ENCODE measurements around the gene TXLNB.

Gene TXLNB

GRCh38 chr6:139325686-139326085, 33.9 kb upstream of the TXLNB start:
- H3K27me3 ChIP-seq (ENCODE audit: insufficient read depth, low read length), result no peaks in the 10 kb centered on the region
- H3F3A ChIP-seq (ENCODE audit: insufficient read depth, low read length), result peaks cover 12% of the 10 kb centered on the region; the same call in 1 of the 2 replicates
- peak overlapping the region; percentile 34; the same call in 1 of the 2 replicates for H3K4me2 ChIP-seq (ENCODE audit: low read length)
- no peaks in the 10 kb centered on the region for H3K9me2 ChIP-seq (ENCODE audit: low read depth, low read length)
- no peak overlapping the region for H2AFZ ChIP-seq (ENCODE audit: low read length)
- no peak overlapping the region for H3K4me3 ChIP-seq (ENCODE audit: low read depth, low read length, poor library complexity, severe bottlenecking)
- H3K27ac ChIP-seq (ENCODE audit: low read depth, low read length, poor library complexity, severe bottlenecking), result peak overlapping the region; percentile 99
- H3K4me1 ChIP-seq (ENCODE audit: insufficient read depth, low read length, severe bottlenecking), result peaks cover 76% of the 10 kb centered on the region
- no peaks in the 10 kb centered on the region for H3K79me2 ChIP-seq (ENCODE audit: insufficient read depth, low read length)
- no peaks in the 10 kb centered on the region for H3K36me3 ChIP-seq (ENCODE audit: insufficient read depth, low read length)
- H3K9me3 ChIP-seq (ENCODE audit: low read length), result no peaks in the 10 kb centered on the region; the same call in 1 of the 2 replicates
- no peak for TF ChIP-seq EZH2 (IDR thresholded peaks at IDR 0.05; ENCODE audit: borderline replicate concordance, low read length)
- TF ChIP-seq, protein P1, sequence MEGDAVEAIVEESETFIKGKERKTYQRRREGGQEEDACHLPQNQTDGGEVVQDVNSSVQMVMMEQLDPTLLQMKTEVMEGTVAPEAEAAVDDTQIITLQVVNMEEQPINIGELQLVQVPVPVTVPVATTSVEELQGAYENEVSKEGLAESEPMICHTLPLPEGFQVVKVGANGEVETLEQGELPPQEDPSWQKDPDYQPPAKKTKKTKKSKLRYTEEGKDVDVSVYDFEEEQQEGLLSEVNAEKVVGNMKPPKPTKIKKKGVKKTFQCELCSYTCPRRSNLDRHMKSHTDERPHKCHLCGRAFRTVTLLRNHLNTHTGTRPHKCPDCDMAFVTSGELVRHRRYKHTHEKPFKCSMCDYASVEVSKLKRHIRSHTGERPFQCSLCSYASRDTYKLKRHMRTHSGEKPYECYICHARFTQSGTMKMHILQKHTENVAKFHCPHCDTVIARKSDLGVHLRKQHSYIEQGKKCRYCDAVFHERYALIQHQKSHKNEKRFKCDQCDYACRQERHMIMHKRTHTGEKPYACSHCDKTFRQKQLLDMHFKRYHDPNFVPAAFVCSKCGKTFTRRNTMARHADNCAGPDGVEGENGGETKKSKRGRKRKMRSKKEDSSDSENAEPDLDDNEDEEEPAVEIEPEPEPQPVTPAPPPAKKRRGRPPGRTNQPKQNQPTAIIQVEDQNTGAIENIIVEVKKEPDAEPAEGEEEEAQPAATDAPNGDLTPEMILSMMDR (IDR thresholded peaks at IDR 0.05; ENCODE audit: low read length), result no peak
- no peaks in the 10 kb centered on the region for H4K20me1 ChIP-seq (ENCODE audit: insufficient read depth, low read length)
- peak overlapping the region; percentile 52; the same call in 1 of the 2 replicates for H3K9ac ChIP-seq (ENCODE audit: low read length)

- no peaks in the 10 kb centered on the region; the same call in 1 of the 2 replicates for H3K9me3 ChIP-seq (ENCODE audit: low read length)
- peaks cover 12% of the 10 kb centered on the region; the same call in 1 of the 2 replicates for H3F3A ChIP-seq (ENCODE audit: insufficient read depth, low read length)
- peak overlapping the region; percentile 34; the same call in 1 of the 2 replicates for H3K4me2 ChIP-seq (ENCODE audit: low read length)
- TF ChIP-seq EZH2 (IDR thresholded peaks at IDR 0.05; ENCODE audit: borderline replicate concordance, low read length), result no peak
- TF ChIP-seq, protein P1 (IDR thresholded peaks at IDR 0.05; ENCODE audit: low read length), result no peak
- no peaks in the 10 kb centered on the region for H3K36me3 ChIP-seq (ENCODE audit: insufficient read depth, low read length)
- peak overlapping the region; percentile 99 for H3K27ac ChIP-seq (ENCODE audit: low read depth, low read length, poor library complexity, severe bottlenecking)
- no peaks in the 10 kb centered on the region for H3K9me2 ChIP-seq (ENCODE audit: low read depth, low read length)
- no peak overlapping the region for H3K4me3 ChIP-seq (ENCODE audit: low read depth, low read length, poor library complexity, severe bottlenecking)
- H2AFZ ChIP-seq (ENCODE audit: low read length), result no peak overlapping the region
- H3K9ac ChIP-seq (ENCODE audit: low read length), result peak overlapping the region; percentile 52
- H3K4me1 ChIP-seq (ENCODE audit: insufficient read depth, low read length, severe bottlenecking), result peaks cover 70% of the 10 kb centered on the region
- no peaks in the 10 kb centered on the region for H3K79me2 ChIP-seq (ENCODE audit: insufficient read depth, low read length)
- no peaks in the 10 kb centered on the region for H4K20me1 ChIP-seq (ENCODE audit: insufficient read depth, low read length)
- H3K27me3 ChIP-seq (ENCODE audit: insufficient read depth, low read length), result no peaks in the 10 kb centered on the region
Observed at GRCh38 chr6:139325125-139325524, 33.3 kb upstream of the TXLNB start.

GRCh38 chr6:139324301-139324555, 32.4 kb upstream of the TXLNB start:
- Histone ChIP-seq H3K4me1 (ENCODE audit: insufficient read depth, low read length, severe bottlenecking) (peaks cover 62% of the 10 kb centered on the region), H2AFZ (ENCODE audit: low read length) (no peak overlapping the region), H3K4me2 (ENCODE audit: low read length) (peak overlapping the region; percentile 70), H4K20me1 (ENCODE audit: insufficient read depth, low read length) (no peaks in the 10 kb centered on the region), H3K27me3 (ENCODE audit: insufficient read depth, low read length) (no peaks in the 10 kb centered on the region), H3F3A (ENCODE audit: insufficient read depth, low read length) (peaks cover 9% of the 10 kb centered on the region; the same call in 1 of the 2 replicates), H3K27ac (ENCODE audit: low read depth, low read length, poor library complexity, severe bottlenecking) (peak overlapping the region; percentile 99), H3K36me3 (ENCODE audit: insufficient read depth, low read length) (no peaks in the 10 kb centered on the region), H3K9me2 (ENCODE audit: low read depth, low read length) (no peaks in the 10 kb centered on the region), H3K9me3 (ENCODE audit: low read length) (no peaks in the 10 kb centered on the region; the same call in 1 of the 2 replicates), H3K4me3 (ENCODE audit: low read depth, low read length, poor library complexity, severe bottlenecking) (no peak overlapping the region), H3K9ac (ENCODE audit: low read length) (no peak overlapping the region), H3K79me2 (ENCODE audit: insufficient read depth, low read length) (no peaks in the 10 kb centered on the region)
- TF ChIP-seq, protein P1 (IDR thresholded peaks at IDR 0.05; ENCODE audit: low read length), result no peak
- TF ChIP-seq EZH2 (IDR thresholded peaks at IDR 0.05; ENCODE audit: borderline replicate concordance, low read length), result no peak
